Transverse colon (tissue), 3 donors: ENCODE data around the gene MDP1.

Experiments
- EP300 ChIP-seq: sonication (generic); formaldehyde crosslinking; IDR thresholded peaks from one replicate; pipeline ENCODE4 v1.6.1; 2017; ENCODE audit warnings: antibody characterized with exemption, low read depth
- POLR2A ChIP-seq: fragments of 450-650 bp; IDR thresholded peaks from one replicate; pipeline ENCODE4 v1.6.1; 2016; ENCODE audit warnings: antibody characterized with exemption, mild to moderate bottlenecking, moderate library complexity
- POLR2AphosphoS5 ChIP-seq, 3 donors: sonication (generic); formaldehyde crosslinking; IDR thresholded peaks; one replicate each; pipeline ENCODE4 v1.6.1; 2016; ENCODE audit warnings: antibody characterized with exemption in 3 of 3

- TF ChIP-seq POLR2A: no peak
- TF ChIP-seq POLR2AphosphoS5 (IDR thresholded peaks at IDR 0.05): no peak
- no peak for TF ChIP-seq EP300
Observed at GRCh38 chr14:24224618-24225071, 8.8 kb upstream of the MDP1 start.
